Daoy (cell line): ENCODE data around the gene TCERG1L. TPM values are rescaled to one million over a fixed set of nuclear protein-coding genes. Genes with fewer than 3 reads are reported as not detected.
"Not testable (repeated sequence)": the region's sequence is repeated elsewhere in the genome, so short reads cannot be mapped to it uniquely, and the experiment has no call there.

ENCODE experiments used
- DNase-seq: peaks from one replicate; pipeline ENCODE4 v3.0.0-alpha.2; 2015; ENCODE audit warnings: low read depth
- total RNA-seq: library from RNA; depleted of rRNA; stranded (reverse); fragments of >200 nt; shearing (Covaris generic); gene quantifications from 2 replicates; pipeline ENCODE4 v1.2.3, GENCODE V29; 2014

Gene TCERG1L
- total RNA-seq, 1 experiment from 2014 or later: not detected

DNA sequence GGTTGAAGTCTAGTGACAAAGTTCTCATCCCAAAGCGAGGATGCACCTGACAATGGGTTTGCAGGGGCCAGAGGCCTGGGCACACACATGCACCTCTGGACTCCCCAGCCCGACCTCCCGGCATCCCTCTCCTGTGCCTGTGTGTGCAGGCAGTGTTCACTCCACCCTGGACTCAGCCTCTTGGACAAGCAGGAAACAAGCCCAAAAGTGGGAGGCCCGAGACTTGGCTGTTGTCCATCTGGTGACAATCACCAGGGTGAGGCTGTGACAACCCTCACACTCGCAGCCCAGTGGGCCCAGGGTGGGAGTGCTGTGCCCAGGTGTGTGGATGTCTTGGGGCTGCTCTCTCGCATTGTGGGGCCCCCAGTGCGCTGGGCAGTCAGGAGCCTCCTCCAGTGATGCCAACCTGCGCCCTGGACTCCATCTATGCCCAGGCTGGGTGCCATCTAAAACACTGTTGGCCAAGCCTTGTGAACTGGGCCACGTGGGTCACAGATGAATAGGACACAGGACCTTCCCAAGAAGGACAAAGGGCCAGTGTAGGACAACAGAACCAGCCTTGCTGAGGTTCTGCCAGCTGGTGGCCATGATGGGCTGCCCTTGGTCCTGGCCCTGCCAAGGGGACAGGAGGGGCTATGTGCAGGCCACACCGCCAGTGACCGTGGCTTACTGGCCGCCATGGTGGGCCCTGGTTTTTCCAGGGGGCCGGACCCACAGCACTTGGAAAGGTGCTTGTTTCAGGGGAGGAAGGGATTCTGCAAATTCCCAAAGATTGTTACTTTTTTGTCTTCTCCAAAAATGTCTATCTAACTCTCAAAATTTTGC is 144.3 kb downstream of the TCERG1L start:
- no peak for DNase-seq

DNA sequence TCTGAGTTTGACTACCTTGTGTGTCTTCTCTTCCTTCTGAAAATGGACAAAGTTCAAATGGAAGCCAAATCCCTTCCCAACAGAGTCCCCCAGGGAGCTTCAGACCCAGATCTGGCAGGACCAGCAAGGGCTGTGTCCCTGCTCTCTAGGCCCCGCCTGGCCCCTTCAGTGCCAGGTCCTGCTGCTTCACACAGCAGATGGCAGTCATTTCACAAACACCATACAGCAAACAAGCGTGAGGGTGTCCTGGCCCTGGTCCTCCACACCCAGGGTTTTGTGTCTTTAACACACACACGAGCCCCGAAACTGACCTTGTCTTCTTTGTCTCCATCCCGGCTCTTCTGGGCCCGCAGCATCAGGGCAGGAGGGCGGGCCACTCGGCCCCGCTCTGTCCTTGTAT is 145.0 kb downstream of the TCERG1L start:
- no peak for DNase-seq

DNA sequence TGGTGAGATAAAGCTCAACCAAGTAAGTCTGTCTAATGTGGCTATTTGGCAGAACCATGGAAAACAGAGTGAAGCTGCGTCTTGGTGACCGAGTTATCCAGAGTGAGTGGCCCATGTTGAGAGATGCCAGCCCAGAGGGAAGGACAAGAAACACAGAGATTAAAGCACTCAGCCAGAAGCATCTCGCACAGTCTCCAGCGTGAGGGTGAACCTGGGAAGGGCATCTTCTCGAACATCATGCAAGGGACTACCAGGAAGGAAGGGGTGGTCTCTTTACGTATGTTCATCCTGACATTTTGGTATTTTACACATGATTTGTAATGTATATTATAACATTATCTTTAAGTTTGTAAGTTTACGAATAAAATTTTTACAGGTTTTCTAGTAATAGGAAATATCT is 146.4 kb downstream of the TCERG1L start:
- no peak for DNase-seq

DNA sequence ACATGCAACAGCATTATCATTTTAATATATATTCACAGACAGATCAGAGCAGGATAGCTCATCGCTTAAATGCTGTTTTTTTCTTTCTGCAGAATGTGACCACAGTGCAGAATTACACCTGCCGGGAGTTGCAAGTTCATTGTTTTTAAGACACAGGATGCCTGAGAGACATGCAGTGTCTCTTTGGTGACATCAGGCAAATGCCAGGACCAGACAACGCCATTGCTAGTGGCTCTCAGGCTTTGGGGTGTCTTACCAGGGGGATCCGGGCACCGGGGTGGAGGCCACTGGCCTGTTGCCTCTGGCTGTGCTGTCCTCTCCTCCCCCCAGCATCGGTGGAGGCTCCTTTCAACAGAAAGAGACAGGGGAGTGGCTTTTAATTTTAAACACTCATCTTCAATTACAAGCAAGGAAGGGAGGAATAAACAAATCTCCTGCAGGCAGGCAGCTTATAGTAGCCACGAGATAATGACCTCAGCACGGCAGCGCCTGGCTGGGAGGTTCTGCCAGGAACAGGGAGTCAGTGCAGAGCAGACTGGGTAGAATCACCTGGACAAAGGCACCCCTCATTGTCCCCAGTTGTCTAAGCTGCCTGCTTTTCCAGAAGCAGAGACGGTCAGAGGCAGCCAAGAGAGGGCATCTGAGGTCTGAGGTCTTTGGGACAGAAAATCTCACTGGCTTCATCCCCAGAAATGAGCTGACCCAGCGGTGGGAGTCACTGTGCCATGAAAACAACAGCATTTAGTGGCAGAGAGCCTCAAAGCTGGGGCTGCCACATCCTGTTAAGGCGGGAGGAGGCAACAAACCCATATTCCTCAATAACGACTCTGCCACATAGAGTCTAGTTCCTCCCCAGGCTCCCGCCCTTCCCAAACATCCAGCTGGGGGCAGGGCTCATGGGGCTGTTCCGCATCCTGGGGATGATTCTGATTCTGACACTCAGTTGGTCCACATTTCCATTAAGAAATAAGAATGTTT is 148.4 kb downstream of the TCERG1L start:
- no peak for DNase-seq

DNA sequence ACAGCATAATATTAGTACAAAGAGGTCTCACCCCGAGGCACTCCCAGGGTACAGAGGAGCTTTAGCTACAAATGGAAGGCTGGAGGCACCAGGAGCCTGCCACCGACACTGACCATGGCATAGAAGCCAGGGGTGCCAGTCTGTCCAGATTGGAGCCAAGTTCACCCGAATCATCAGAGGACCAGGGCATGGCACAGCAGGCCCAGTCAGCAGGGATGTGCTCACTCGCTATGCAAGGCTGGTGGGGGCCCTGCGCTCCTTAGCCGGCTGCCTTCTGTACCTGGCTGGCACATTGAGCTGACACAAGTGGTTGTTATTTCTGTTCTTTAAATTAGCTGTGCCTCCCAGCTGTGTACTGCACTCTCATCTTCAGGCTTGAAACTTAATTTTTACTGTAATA is 149.3 kb downstream of the TCERG1L start:
- no peak for DNase-seq

DNA sequence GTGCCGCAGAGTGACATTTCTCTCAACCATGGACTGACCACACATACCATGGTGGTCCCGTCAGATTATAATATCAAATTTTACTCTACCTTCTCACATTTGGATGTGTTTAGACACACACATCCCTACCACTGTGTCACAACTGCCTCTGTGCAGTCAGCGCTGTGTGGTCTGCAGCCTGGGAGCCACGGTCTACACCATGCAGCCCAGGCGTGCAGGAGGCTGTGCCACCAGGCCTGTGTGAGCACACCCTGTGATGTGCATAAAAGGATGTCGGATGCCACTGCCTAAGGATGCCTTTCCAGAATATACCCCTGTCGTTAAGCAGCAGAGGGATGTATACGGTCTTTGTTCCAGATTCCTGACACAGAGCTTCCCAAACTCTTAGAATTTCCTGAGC is 150.4 kb downstream of the TCERG1L start:
- DNase-seq: no peak

DNA sequence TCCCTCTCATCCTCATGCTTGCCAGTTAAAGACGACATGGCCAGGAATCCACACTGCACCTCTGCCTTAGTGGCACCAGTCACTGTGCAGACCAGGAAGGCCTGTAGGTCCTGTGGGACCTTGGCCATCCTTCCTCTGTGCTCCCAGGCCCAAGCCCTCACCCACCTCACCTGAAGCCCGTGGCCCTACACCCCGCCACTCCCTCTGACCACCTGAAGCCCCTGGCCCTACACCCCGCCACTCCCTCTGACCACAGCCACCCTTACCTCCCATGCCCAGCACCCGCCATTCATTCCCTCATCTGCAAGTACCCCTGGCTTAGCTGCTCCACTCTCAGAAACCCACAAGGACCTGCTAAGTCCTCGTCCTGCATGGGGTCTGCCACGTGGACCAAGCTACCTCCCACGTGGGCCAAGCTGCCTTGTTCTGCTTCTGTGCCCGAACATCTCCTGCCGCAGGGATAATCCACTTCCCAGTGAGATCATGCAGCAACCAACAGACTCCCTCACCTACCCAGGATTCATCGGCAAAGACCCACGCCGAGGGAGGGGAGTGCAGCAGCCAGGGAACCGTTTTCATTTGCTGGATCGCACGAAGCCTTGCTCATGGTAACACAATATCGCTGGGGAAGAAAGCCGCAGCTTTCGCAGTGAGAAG is 151.2 kb downstream of the TCERG1L start:
- no peak for DNase-seq

DNA sequence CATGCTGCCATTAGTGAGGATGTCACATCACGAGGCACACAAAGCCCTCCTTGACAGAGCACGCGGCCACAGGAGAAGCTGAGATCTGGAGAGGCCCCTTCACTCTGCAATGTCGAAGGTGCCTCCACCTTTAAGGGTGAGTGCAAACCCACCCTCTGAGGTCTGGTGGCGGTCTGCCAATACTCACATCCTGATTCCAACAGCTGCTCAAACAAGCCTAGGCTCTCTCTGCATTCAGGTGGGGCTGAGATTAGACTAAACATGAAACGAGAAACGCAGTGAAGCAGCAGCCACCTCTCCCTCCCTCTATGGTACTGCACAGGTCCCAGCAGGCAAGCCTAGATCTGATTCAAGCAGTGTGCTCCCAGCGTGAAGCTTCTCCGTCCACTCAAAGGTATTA is 151.8 kb downstream of the TCERG1L start:
- DNase-seq: no peak

DNA sequence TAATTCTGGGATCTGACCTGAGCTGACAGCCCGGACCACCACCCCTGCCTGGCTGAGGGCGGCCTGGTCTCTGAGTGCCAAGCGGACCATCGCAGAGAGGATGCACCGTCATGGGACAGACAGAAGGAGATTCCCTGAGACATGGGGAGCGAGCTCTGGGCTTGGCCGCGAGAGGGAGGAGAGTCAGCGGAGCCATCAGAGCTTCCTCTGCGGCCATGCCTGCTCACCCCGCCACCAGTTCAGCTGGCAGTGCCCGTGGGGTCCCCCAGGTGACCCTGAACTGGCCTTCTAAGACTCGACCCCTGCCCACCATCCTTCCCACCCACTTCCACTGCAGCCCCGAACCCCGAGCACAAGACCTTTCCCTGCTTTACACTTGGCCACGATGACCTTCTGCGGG is 152.8 kb downstream of the TCERG1L start:
- no peak for DNase-seq

DNA sequence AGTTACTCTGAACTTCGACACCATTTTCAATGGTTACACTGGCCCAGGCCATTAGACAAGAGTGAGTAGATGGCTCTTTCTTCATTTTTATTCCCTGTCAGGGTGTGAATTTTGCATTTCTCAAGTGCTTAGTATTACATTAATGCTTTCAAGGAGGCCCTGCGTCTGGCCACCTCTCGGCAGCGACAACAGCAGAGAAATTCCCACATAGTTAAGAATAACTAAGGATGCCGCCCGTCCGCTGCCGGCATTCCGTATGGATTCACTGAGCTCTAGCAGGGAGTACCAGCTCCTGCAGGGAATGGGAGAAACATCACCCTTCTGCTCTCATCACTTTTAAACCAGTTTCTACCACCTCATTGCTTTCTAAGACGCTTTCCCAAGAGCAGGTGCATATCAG is 153.6 kb downstream of the TCERG1L start:
- DNase-seq: no peak

DNA sequence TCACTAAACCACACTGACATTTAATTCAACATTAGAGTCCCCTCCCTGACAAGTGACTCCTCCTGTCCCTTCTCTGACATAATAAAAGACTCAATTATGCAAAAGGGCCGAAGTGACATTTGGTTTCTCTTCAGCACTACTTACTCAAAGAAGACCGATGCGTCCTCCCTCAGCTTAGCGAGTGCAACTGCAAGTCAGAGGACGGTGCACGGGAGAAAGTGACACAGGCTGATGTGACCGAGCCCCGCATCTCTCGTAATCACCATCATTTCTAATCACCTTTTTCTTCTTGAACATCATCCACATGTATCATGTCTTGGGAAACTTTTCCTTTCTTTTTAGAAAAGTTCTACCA is 155.7 kb downstream of the TCERG1L start:
- no peak for DNase-seq

DNA sequence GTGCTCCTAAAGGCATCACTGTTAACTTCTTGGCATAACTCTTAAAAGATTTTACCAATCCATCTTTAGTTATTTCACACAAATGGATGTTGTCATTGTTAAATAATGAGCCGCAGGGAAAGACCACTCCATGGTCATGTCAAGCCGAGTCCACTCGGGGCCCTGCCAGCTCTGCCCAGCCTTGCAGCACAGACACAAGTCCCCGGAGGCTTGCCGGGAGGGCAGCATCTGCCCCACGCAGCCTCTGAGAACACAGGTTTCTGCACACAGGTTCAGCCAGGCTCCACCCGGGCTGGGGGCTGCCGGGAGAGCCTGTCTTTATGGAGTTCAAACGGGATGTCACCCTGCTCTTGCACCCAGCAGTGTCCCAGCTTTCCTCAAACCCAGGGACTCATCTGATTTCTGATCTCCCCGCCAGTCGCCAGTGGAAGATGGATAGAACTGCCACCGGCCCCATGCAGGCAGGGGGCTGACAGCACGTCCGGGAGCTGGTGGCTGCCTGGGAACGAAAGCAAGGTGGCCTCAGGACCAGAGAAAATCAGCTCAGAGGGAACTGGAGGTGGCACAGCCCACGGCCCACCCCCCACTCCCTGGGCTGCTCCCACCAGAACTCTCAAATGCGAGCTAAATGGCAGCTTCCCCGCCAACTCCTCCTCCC is 156.2 kb downstream of the TCERG1L start:
- no peak for DNase-seq

DNA sequence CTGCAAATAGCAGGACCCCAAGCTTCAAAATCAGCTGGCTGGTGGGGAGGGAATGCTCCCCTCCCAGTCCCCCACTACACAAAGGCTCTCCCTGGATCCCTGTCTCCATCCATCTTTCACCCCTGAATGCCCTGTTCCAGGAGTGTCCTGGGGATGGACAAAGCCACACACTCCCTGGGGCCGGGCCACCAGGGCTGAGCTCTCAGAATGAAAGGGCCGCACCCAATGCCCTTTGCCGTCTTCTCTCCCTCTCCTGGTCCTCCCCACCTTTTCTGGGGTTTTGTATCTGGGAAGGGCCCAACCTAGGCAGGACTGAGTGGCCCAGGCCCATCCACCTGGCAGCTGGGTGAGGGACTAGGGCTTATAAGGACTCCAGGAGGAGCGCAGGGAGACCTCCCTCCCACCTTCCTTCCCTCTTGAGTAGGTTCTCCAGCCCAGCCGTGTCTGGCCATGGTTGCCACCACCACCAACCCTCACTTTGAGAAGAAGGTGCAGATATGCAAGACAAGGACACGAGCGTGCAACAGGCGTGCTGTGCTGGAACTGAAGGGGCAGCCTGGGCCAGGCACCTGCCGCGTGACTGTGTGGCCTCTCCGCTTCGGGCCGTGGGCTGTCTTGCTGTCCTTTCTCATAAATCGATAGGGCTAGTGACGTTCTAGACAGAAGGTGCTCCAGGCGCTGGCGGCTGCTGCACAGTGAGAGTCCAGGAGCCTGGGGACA is 157.1 kb downstream of the TCERG1L start:
- no peak for DNase-seq

DNA sequence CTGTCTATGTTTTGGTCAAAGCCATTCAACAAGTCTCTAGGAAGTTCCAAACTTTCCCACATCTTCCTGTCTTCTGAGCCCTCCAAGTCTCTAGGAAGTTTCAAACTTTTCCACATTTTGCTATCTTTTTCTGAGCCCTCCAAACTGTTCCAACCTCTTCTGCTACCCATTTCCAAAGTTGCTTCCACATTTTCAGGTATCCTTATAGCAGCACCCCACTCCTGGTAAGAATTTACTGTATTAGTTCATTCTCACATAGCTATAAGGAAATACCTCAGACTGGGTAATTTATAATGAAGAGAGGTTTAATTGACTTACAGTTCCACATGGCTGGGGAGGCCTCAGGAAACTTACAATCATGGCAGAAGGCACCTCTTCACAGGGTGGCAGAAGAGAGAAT is 159.1 kb downstream of the TCERG1L start:
- DNase-seq: not testable (repeated sequence)

DNA sequence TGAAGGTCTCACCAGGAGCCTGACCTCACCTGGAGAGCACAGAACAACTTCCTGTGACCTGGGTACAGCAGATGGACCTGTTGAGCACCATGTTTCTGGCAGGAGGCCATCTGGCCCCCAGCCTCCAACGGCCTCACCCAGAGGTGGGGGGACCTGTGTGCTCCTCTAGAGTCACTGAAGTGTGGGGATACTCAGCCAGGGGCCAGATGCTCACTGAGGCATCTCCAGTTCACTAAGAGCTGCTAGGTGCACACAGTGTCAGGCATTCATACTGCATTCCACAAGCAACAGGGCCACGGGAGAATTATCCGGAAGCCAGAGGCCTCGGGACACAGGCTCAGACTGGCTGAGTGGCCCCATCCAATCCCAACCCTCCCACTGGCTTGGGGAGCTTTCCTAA is 161.4 kb downstream of the TCERG1L start:
- no peak for DNase-seq

DNA sequence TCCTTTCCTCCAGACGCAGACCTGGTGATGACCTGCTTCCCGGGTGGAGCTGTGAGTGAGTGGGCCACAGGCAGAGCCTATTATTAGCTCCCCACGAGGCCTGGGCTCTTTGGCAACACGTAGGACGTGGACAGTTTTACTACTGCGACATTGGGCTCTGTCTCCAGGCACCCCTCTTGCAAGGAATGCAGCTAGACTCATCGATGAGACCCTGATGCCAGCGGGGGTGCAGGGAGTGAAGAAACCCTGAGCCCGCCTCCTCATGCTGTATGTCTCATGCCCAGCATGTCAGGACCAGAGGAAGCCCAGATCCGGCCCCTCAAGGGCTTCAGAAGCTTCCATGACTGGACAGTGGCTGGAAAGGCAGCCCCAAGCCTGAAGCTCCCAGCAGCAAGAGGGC is 161.9 kb downstream of the TCERG1L start:
- DNase-seq: no peak

DNA sequence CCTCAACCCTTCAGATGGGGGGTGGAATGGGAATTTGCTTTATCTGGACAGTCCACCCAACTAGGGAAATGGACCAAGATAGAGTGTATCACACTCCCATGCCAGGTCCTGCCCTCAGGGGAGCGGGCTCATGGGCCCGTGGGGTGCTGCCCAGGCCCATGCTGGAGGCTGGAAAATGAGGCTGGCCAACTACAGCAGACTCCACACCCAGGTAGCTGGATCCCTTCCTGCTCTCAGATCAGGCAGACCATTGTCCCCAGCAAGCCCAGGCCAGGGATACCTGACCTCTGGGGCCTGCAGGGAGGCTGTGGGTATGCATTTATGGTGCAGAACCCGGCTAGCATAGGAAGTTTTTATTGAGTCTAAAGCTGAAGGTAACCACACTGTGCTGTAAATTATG is 162.4 kb downstream of the TCERG1L start:
- DNase-seq: no peak

DNA sequence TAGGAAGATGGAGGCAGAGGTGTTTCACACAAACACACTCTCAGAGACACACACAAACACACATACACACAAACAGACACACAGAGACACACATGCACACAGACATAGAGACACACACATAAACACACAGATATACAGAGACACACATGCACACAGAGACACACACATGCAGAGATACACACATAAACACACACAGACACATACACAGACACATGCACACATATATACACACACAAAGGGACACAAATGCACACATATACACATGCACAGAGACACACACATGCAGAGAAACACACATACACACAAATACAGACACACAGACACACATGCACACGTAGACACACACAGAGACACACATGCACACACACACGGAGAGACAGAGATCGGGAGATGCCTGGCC is 163.3 kb downstream of the TCERG1L start:
- no peak for DNase-seq

DNA sequence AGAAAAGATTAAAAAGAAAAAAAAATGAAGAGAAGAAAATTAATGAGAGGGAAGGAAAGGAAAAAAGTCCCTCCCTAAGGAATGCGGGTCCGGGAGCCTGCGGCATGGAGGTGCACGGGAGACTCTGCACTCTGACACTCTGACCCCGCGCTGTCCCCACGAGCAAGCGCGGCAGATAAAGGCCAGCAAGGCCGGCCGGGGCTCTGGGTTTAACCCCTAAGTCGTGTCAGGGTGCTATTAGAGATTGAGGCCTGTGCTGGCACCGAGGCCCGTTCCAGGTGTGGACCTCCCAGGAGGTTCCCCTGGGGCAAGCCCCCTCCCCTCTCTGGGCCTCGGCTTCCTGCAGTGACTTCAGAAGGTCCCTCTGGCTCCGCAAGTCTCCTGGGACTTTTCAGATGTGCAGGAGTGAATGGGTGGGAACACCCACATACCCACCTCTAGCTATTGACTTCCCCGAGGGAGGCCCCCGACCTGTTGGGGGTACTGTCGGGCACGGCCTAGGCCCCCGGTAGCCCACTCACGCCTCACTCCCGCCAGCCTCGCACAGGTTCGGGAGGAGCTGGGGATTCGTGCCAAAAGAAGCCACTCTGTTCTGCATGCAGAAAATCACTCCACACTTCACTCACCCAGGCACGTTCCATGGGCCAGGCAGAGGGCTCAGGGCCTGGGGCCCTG is 164.1 kb downstream of the TCERG1L start:
- DNase-seq: no peak

DNA sequence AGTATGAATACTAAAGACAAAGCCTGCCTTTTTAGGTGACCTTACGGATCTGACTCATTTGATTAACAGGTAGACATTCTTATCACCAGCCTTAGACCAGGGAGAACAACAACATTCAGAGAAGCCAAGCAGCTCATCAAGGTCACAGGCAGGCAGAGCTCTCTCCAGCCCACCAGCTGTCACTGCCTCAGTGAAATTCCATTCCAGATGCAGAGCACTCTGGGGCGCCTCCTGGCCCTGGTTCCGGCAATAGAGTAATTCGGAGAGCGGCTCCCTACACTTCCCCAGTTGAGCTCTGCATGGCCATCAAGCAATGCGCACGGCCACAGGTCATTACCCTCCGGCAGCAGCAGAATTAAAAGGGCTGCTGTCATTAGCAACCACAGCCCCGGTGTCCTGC is 164.7 kb downstream of the TCERG1L start:
- no peak for DNase-seq

DNA sequence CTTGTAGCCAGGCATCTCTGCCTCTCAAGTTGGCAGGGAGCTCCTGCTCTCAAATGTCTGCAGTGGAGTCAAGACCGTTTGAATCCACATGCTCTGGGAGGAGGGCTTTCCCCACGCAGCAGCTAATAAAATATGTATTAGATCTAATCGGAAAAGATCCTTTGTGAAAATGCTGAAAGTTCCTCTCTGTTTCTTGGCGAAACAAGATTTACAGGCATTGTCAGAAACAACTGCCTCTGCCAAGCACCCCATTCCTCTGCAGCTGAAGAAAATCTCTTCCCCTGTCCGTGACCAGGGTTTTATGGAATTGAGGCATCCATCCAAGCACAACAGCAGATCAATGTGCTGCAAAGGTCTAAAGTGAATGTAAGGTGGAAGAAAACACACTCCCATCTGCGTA is 165.8 kb downstream of the TCERG1L start:
- DNase-seq: no peak
